GM12891 (cell line): ENCODE results near the gene WDR7.

Source experiments
- DNase-seq: peaks from one replicate; pipeline ENCODE4 v3.0.0; 2011; ENCODE audit warnings: low spot score; ENCODE audit not compliant: insufficient read length
- FAIRE-seq: peaks from 2 replicates; lab custom pipeline; 2011; peaks lifted over from hg19 to GRCh38; lab: Jason Lieb, UNC
- PAX5 ChIP-seq: IDR thresholded peaks from 2 replicates; pipeline ENCODE4 v1.6.1; 2011; ENCODE audit warnings: low read length, moderate library complexity, mild to moderate bottlenecking; ENCODE audit not compliant: insufficient read depth, severe bottlenecking
- POLR2A ChIP-seq: IDR thresholded peaks from 2 replicates; pipeline ENCODE4 v1.6.1; 2011; ENCODE audit warnings: low read depth, low read length, control low read depth
- POLR2AphosphoS5 ChIP-seq: IDR thresholded peaks from 2 replicates; pipeline ENCODE4 v1.6.1; 2011; ENCODE audit warnings: low read depth, low read length, control low read depth
- POU2F2 ChIP-seq: IDR thresholded peaks from 2 replicates; pipeline ENCODE4 v1.6.1; 2011; ENCODE audit warnings: low read depth, mild to moderate bottlenecking, control low read depth, low read length, moderate library complexity
- SPI1 ChIP-seq: IDR thresholded peaks from 2 replicates; pipeline ENCODE4 v1.6.1; 2011; ENCODE audit warnings: low read depth, low read length, control low read depth
- TAF1 ChIP-seq: IDR thresholded peaks from 2 replicates; pipeline ENCODE4 v1.6.1; 2011; ENCODE audit warnings: low read depth, low read length, control low read depth

Gene WDR7

DNA sequence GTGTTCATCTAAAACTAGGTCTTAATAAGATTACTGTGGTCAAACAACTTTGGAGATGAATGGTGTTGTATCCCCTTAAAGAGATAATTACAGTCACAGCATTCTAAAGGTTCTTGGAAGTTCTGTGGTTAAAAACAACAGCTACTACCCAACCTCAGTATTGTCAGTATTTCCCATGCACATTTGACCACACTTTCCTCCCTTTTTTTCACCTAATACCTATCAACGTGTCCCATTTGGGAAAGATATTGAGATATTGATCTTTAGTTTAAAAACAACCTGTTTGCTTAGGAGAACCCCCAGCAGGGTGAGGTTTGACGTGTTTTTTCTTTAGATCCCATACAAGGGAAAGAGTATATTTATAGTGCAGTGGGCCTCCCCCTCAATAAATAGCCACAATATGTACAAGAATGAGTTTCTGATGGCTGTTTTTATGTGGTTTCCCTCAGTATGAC is 65.6 kb downstream of the WDR7 start:
- no peak for DNase-seq

DNA sequence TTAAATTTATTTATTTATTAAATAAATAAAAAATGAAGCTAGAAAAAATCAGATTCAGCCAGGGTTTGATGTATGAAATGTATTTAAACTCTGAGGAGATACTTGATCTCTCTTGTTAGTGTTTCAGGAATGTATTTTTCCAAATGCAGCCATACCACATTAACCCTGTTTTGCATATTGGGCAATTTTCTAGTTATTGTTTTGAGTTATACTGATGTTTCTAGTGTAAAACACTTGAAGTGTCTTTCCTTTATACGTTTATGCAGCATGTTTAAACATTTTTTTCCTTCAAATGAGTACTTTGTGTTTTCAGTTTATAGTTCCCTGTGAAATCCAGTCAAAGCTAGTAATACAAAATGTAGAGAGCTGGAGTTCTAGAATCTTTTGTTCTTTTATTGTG is 69.9 kb downstream of the WDR7 start:
- FAIRE-seq (no peak), DNase-seq (no peak)
- TF ChIP-seq SPI1 (no peak), POLR2AphosphoS5 (no peak), POU2F2 (no peak), PAX5 (no peak), TAF1 (no peak), POLR2A (no peak)

More for the DNA sequence above, 65.6 kb downstream of the WDR7 start:
- no peak for TF ChIP-seq TAF1
- no peak for TF ChIP-seq SPI1
- no peak for TF ChIP-seq POLR2AphosphoS5
- TF ChIP-seq POLR2A = no peak
- no peak for TF ChIP-seq POU2F2
- TF ChIP-seq PAX5 = no peak
- FAIRE-seq = no peak

DNA sequence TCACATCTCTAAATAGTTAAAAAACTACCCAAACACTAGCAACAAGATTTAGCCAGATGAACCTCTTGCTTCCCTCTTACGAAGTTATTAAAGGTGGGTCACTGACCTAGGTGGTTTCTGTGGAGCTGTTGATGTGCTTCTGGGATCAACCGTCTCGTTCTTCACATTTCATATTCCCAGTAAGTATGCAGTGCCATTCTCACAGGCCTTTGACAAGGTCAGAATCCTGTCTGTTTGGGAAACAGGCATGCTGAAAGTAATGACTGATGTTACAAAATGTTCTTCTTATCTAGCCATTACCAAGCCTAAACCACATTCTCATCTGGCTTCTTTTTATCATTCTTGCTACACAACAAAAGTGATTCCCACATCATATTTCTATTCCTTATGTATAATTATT is 70.3 kb downstream of the WDR7 start:
- FAIRE-seq (no peak), DNase-seq (no peak)

DNA sequence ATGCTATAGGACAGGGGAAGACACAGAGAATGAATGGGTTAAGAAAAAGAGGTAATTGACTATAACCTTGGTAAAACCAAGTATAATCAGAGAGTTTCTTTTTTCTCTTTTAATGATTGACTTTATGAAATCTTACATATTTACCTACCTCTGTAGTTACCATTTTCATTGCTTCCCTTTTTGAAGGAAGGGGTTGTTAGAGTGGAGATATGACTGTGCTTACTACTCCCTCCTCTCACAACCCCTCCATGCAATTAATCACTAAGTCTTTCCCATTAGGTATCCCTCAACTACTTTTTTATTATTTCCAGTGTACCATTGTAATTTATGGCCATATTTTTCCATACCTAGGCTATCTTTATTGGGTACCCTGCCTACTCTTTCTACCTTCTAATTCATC is 71.4 kb downstream of the WDR7 start:
- DNase-seq (no peak), FAIRE-seq (no peak)
- no peak for TF ChIP-seq SPI1

More for the DNA sequence above, 70.3 kb downstream of the WDR7 start:
- TF ChIP-seq TAF1 (no peak), POU2F2 (no peak), POLR2A (no peak), POLR2AphosphoS5 (no peak), SPI1 (no peak), PAX5 (no peak)

DNA sequence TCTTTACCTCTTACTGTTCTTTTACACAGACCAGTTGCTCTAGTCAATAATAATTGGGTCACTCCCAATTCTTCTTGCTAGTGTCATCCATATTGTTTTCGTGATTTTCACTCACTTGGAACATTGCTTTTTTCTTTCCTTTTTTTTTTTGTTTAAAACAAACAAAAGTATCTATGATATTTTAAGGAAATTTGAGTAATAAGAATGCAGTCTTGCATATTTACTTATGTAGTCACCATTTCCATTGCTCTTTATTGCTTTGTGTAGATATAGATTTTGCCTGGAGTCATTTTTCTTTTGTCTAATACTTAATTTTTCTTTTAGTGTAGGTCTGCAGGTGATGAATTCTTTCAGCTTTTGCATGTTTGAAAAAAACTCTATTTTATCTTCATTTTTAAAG is 71.9 kb downstream of the WDR7 start:
- TF ChIP-seq POU2F2 = no peak
- TF ChIP-seq PAX5 = no peak
- no peak for TF ChIP-seq SPI1
- no peak for TF ChIP-seq TAF1
- TF ChIP-seq POLR2AphosphoS5 = no peak
- no peak for TF ChIP-seq POLR2A
- DNase-seq = no peak
- FAIRE-seq = no peak

DNA sequence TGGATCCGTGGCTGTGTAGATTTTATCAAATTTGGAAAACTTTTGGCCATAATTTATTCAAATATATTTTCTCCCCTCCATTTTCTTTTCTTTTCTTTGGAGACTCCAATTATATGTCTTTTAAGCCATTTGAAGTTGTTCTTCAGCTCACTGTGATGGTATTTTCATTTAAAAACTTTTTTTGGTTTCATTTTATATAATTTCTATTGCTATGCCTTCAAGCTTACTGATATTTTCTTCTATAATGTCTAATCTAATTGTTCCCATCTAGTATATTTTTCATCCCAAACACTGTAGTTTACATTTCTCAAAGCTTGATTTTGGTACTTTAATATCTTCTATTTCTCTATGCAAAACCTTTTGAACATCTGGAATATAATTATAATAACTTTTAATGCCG is 72.5 kb downstream of the WDR7 start:
- DNase-seq (no peak), FAIRE-seq (no peak)
- no peak for TF ChIP-seq POLR2A
- no peak for TF ChIP-seq PAX5
- no peak for TF ChIP-seq POU2F2

DNA sequence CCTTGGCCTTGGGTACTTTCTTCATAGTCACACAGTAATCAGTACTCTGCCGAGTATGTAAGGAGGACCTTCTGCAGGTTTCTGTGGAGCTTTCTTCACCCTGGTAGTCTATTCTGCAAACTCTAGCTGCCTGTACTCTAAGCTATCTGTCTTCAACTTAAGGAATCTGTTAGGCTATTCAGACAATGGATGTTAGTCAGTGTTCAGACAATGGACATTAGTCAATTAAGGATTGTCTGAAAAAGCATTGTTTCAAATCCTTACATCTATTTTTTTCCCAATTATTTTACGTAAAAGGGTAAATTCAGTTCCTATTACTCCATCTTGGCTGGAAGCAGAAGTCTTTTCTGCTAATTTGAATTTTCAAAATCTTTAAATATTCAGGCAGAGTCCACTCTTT is 75.7 kb downstream of the WDR7 start:
- TF ChIP-seq POLR2A (no peak), SPI1 (no peak)
- FAIRE-seq (no peak), DNase-seq (no peak)

DNA sequence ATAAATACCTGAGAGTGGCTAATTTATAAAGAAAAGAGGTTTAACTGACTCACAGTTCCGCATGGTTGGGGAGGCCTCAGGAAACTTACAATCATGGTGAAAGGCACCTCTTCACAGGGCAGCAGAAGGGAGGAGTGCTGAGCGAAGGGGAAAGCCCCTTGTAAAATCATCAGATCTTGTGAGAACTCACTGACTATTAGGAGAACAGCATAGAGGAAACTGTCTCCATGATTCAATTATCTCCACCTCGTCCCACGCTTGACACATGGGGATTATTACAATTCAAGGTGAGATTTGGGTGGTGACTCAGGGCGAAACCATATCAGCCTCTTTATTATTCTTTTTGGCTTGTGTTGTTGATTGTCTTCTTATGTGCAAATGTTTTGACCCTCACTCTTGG is 76.2 kb downstream of the WDR7 start:
- TF ChIP-seq POLR2A (no peak), TAF1 (no peak), SPI1 (no peak), POU2F2 (no peak), POLR2AphosphoS5 (no peak), PAX5 (no peak)
- no peak for FAIRE-seq
- no peak for DNase-seq

DNA sequence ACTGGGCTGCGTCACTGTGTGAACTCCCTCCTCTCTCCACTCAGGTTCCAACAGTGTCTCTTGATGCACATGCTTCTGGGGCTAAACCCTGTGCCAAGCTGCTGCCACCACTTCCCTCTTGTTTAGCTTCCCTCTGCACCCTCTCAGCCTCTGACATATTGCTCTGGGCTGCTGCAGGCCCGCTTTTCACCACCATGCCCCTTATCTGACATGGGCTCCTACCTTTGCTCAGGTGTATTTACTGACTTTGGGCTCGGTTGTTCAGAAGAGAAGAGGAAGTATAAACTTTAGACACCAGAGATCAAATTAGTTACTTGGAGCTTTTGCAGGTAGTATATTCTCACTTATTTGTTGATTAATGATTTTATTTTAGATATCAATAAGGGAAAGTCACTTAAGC is 77.6 kb downstream of the WDR7 start:
- no peak for DNase-seq
- no peak for TF ChIP-seq TAF1
- no peak for TF ChIP-seq POLR2AphosphoS5
- no peak for TF ChIP-seq POU2F2
- TF ChIP-seq POLR2A = no peak
- no peak for TF ChIP-seq SPI1
- no peak for TF ChIP-seq PAX5
- FAIRE-seq = no peak

DNA sequence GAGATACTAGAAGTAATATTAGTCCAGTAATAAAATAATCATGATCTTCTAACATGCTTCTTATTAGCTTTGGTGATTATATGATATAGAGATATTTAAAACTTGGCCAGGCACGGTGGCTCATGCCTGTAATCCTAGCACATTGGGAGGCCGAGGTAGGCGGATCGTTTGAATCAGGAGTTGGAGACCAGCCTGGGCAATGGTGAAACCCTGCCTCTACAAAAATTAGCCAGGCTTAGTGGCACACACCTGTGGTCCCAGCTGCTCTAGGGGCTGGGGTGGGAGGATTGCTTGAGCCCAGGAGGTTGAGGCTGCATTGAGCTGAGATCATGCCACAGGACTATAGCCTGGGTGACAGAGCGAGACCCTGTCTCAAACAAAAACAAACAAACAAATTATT is 87.0 kb downstream of the WDR7 start:
- FAIRE-seq (peak; percentile 60), DNase-seq (no peak)
- TF ChIP-seq SPI1 (no peak), TAF1 (no peak), POLR2A (no peak), POU2F2 (no peak), PAX5 (no peak), POLR2AphosphoS5 (no peak)

DNA sequence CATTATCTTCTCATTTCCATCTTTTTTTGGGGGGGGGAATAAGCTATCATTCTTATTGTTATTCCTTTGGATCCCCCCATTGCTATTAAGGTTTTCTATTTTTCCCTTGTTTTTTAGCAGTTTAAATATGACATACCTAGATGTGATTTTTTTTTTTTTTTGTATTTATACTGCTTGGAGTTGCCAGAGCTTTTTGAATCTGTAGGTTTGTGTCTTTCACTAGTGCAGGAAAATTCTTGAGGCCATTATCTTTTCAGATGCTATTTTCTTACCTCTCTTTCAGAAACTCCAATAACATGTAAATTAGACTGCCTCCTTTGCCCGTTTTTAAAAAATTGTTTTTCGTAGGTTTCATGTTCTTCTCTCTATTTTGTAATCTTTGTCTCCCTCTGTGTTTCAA is 88.6 kb downstream of the WDR7 start:
- DNase-seq = no peak
- FAIRE-seq = no peak
- TF ChIP-seq POLR2AphosphoS5 (no peak), POLR2A (no peak), SPI1 (no peak), POU2F2 (no peak), TAF1 (no peak), PAX5 (no peak)
